ENCODE data around the gene SKI. TPM values are rescaled to one million over a fixed set of nuclear protein-coding genes. Genes with fewer than 3 reads are reported as not detected.

Gene SKI
- total and polyA plus RNA-seq, 5 donors from 2014 or later: 0.25 to 218 (median 0.35) TPM

GRCh38 chr1:2183937-2184334 lies 44.2 kb upstream of the SKI start:
- Histone ChIP-seq H3K9me3 (ENCODE audit: control insufficient read depth in 2 of 2, low read length in 2 of 2) (no peaks in the 10 kb centered on the region), H3K4me1 (ENCODE audit: control insufficient read depth, insufficient read depth, low read length, poor library complexity, severe bottlenecking) (no peaks in the 10 kb centered on the region), H3K27me3 (ENCODE audit: control insufficient read depth, insufficient read depth, low read length) (no peaks in the 10 kb centered on the region), H3K27ac (ENCODE audit: insufficient read depth, low read length, poor library complexity, severe bottlenecking) (no peak overlapping the region), H3K36me3 (ENCODE audit: control insufficient read depth, insufficient read depth, low read length) (peaks cover 7% of the 10 kb centered on the region), H3K4me3 (ENCODE audit: low read depth, low read length) (no peak overlapping the region)
- Mint-ChIP-seq H3K36me3 (peaks cover 8% of the 10 kb centered on the region), H3K9me3 (no peaks in the 10 kb centered on the region), H3K4me1 (no peaks in the 10 kb centered on the region), H3K4me3 (no peak overlapping the region), H3K27ac (no peak overlapping the region), H3K27me3 (no peaks in the 10 kb centered on the region)
- DNase-seq (no peak), ATAC-seq (ENCODE audit: low read depth in 2 of 2) (no peak)

- no peak for DNase-seq
- H3K36me3 Mint-ChIP-seq: peaks cover 8% of the 10 kb centered on the region
- no peaks in the 10 kb centered on the region for H3K4me1 ChIP-seq (ENCODE audit: control insufficient read depth, insufficient read depth, low read length, poor library complexity, severe bottlenecking)
- H3K4me3 Mint-ChIP-seq: no peak overlapping the region
- H3K27ac Mint-ChIP-seq: no peak overlapping the region
- H3K27me3 Mint-ChIP-seq: no peaks in the 10 kb centered on the region
- H3K4me3 ChIP-seq (ENCODE audit: low read depth, low read length): no peak overlapping the region
- H3K9me3 Mint-ChIP-seq: no peaks in the 10 kb centered on the region
- H3K36me3 ChIP-seq (ENCODE audit: control insufficient read depth, insufficient read depth, low read length): peaks cover 7% of the 10 kb centered on the region
- no peaks in the 10 kb centered on the region for H3K27me3 ChIP-seq (ENCODE audit: control insufficient read depth, insufficient read depth, low read length)
- no peak for ATAC-seq (ENCODE audit: low read depth in 2 of 2)
- H3K4me1 Mint-ChIP-seq: peaks cover 0 to 6% (median 2%) of the 10 kb centered on the region in 4 donors
- H3K9me3 ChIP-seq (ENCODE audit: control insufficient read depth in 2 of 2, low read length in 2 of 2): no peaks in the 10 kb centered on the region
- no peak overlapping the region for H3K27ac ChIP-seq (ENCODE audit: insufficient read depth, low read length, poor library complexity, severe bottlenecking)
Measured at GRCh38 chr1:2184531-2184930, 43.6 kb upstream of the SKI start.

GRCh38 chr1:2184934-2185333 lies 43.2 kb upstream of the SKI start:
- H3K27me3 ChIP-seq (ENCODE audit: control insufficient read depth, insufficient read depth, low read length): no peaks in the 10 kb centered on the region
- Mint-ChIP-seq H3K27ac (no peak overlapping the region), H3K4me1 (peaks cover 0 to 6% (median 2%) of the 10 kb centered on the region in 4 donors), H3K9me3 (no peaks in the 10 kb centered on the region), H3K27me3 (no peaks in the 10 kb centered on the region), H3K4me3 (no peak overlapping the region), H3K36me3 (peaks cover 8% of the 10 kb centered on the region)
- H3K36me3 ChIP-seq (ENCODE audit: control insufficient read depth, insufficient read depth, low read length): peaks cover 7% of the 10 kb centered on the region
- H3K9me3 ChIP-seq (ENCODE audit: control insufficient read depth in 2 of 2, low read length in 2 of 2): no peaks in the 10 kb centered on the region
- no peak overlapping the region for H3K4me3 ChIP-seq (ENCODE audit: low read depth, low read length)
- no peak overlapping the region for H3K27ac ChIP-seq (ENCODE audit: insufficient read depth, low read length, poor library complexity, severe bottlenecking)
- DNase-seq (no peak), ATAC-seq (ENCODE audit: low read depth in 2 of 2) (no peak)
- peaks cover 4% of the 10 kb centered on the region for H3K4me1 ChIP-seq (ENCODE audit: control insufficient read depth, insufficient read depth, low read length, poor library complexity, severe bottlenecking)

GRCh38 chr1:2185880-2186855 lies 42.0 kb upstream of the SKI start:
- H3K36me3 Mint-ChIP-seq: peaks cover 5% of the 10 kb centered on the region
- H3K27me3 Mint-ChIP-seq: no peaks in the 10 kb centered on the region
- Histone ChIP-seq H3K27ac (ENCODE audit: insufficient read depth, low read length, poor library complexity, severe bottlenecking) (no peak overlapping the region), H3K9me3 (ENCODE audit: control insufficient read depth in 2 of 2, low read length in 2 of 2) (no peaks in the 10 kb centered on the region), H3K27me3 (ENCODE audit: control insufficient read depth, insufficient read depth, low read length) (no peaks in the 10 kb centered on the region), H3K4me1 (ENCODE audit: control insufficient read depth, insufficient read depth, low read length, poor library complexity, severe bottlenecking) (peaks cover 7% of the 10 kb centered on the region), H3K36me3 (ENCODE audit: control insufficient read depth, insufficient read depth, low read length) (peaks cover 7% of the 10 kb centered on the region), H3K4me3 (ENCODE audit: low read depth, low read length) (no peak overlapping the region)
- peaks cover 0 to 11% (median 6%) of the 10 kb centered on the region in 4 donors for H3K4me1 Mint-ChIP-seq
- no peak overlapping the region for H3K4me3 Mint-ChIP-seq
- H3K27ac Mint-ChIP-seq: peak overlapping the region in 2 of 3 donors; percentile 29 to 48
- no peaks in the 10 kb centered on the region for H3K9me3 Mint-ChIP-seq
- DNase-seq (no peak), ATAC-seq (ENCODE audit: low read depth in 2 of 2) (no peak)

GRCh38 chr1:2186901-2187300 lies 41.2 kb upstream of the SKI start:
- DNase-seq: no peak
- H3K27me3 Mint-ChIP-seq: no peaks in the 10 kb centered on the region
- peaks cover 5% of the 10 kb centered on the region for H3K36me3 Mint-ChIP-seq
- Histone ChIP-seq H3K27ac (ENCODE audit: insufficient read depth, low read length, poor library complexity, severe bottlenecking) (no peak overlapping the region), H3K27me3 (ENCODE audit: control insufficient read depth, insufficient read depth, low read length) (no peaks in the 10 kb centered on the region), H3K4me1 (ENCODE audit: control insufficient read depth, insufficient read depth, low read length, poor library complexity, severe bottlenecking) (peaks cover 7% of the 10 kb centered on the region), H3K9me3 (ENCODE audit: control insufficient read depth in 2 of 2, low read length in 2 of 2) (no peaks in the 10 kb centered on the region), H3K36me3 (ENCODE audit: control insufficient read depth, insufficient read depth, low read length) (peaks cover 7% of the 10 kb centered on the region), H3K4me3 (ENCODE audit: low read depth, low read length) (no peak overlapping the region)
- ATAC-seq (ENCODE audit: low read depth in 2 of 2): no peak
- H3K9me3 Mint-ChIP-seq: no peaks in the 10 kb centered on the region
- H3K4me1 Mint-ChIP-seq: peaks cover 0 to 14% (median 7%) of the 10 kb centered on the region in 4 donors
- H3K27ac Mint-ChIP-seq: peak overlapping the region in 1 of 3 donors; percentile 48
- H3K4me3 Mint-ChIP-seq: no peak overlapping the region

- DNase-seq (no peak), ATAC-seq (ENCODE audit: low read depth in 2 of 2) (no peak)
- Mint-ChIP-seq H3K4me3 (no peak overlapping the region), H3K9me3 (no peaks in the 10 kb centered on the region), H3K27ac (peak overlapping the region in 2 of 3 donors; percentile 33 to 62), H3K27me3 (no peaks in the 10 kb centered on the region), H3K36me3 (peaks cover 5% of the 10 kb centered on the region), H3K4me1 (peaks cover 0 to 16% (median 7%) of the 10 kb centered on the region in 4 donors)
- H3K36me3 ChIP-seq (ENCODE audit: control insufficient read depth, insufficient read depth, low read length): peaks cover 7% of the 10 kb centered on the region
- H3K27me3 ChIP-seq (ENCODE audit: control insufficient read depth, insufficient read depth, low read length): no peaks in the 10 kb centered on the region
- H3K4me3 ChIP-seq (ENCODE audit: low read depth, low read length): no peak overlapping the region
- peaks cover 7% of the 10 kb centered on the region for H3K4me1 ChIP-seq (ENCODE audit: control insufficient read depth, insufficient read depth, low read length, poor library complexity, severe bottlenecking)
- H3K9me3 ChIP-seq (ENCODE audit: control insufficient read depth in 2 of 2, low read length in 2 of 2): no peaks in the 10 kb centered on the region
- H3K27ac ChIP-seq (ENCODE audit: insufficient read depth, low read length, poor library complexity, severe bottlenecking): no peak overlapping the region
Measured at GRCh38 chr1:2187619-2188018, 40.5 kb upstream of the SKI start.

GRCh38 chr1:2188336-2188735 lies 39.8 kb upstream of the SKI start:
- Mint-ChIP-seq H3K36me3 (peaks cover 5% of the 10 kb centered on the region), H3K4me3 (peak overlapping the region in 2 of 4 donors; percentile 11 to 21), H3K27ac (no peak overlapping the region), H3K27me3 (no peaks in the 10 kb centered on the region), H3K9me3 (no peaks in the 10 kb centered on the region), H3K4me1 (peaks cover 0 to 18% (median 7%) of the 10 kb centered on the region in 4 donors)
- Histone ChIP-seq H3K36me3 (ENCODE audit: control insufficient read depth, insufficient read depth, low read length) (peaks cover 7% of the 10 kb centered on the region), H3K4me1 (ENCODE audit: control insufficient read depth, insufficient read depth, low read length, poor library complexity, severe bottlenecking) (peaks cover 7% of the 10 kb centered on the region), H3K9me3 (ENCODE audit: control insufficient read depth in 2 of 2, low read length in 2 of 2) (no peaks in the 10 kb centered on the region), H3K27ac (ENCODE audit: insufficient read depth, low read length, poor library complexity, severe bottlenecking) (no peak overlapping the region), H3K27me3 (ENCODE audit: control insufficient read depth, insufficient read depth, low read length) (no peaks in the 10 kb centered on the region), H3K4me3 (ENCODE audit: low read depth, low read length) (no peak overlapping the region)
- DNase-seq (no peak), ATAC-seq (ENCODE audit: low read depth in 2 of 2) (no peak)
